ENCODE results near the gene ZFTA.

ZFTA gene

GRCh38 chr11:63745304-63746170 lies 23.0 kb downstream of the ZFTA start:
- DNase-seq, result no peak

- DNase-seq, result peak; percentile 40
Measured at GRCh38 chr11:63738720-63739360, 29.7 kb downstream of the ZFTA start.

DNA sequence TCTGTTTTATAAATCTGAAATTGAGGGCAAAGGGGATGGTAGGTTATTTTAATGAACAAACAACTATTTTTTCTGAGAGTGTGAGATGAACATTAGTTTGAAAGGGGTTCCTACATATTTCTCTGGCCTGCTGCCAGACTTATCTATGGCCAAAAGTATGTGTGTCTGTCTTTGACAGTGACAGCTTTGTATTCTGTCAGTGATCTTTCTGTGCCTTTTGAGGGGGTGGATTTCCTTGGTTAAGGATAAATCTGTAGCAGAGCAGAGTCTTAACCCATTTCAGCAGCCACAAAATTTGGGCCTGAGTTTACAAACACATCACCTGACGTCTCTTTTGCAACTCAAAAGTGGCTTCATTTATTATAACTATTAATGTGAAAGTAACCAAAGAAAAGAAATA lies 30.9 kb downstream of the ZFTA start:
- no peak for DNase-seq

- no peak for DNase-seq
Measured at GRCh38 chr11:63736864-63737263, 31.7 kb downstream of the ZFTA start.

- no peak for DNase-seq
Measured at GRCh38 chr11:63729326-63729725, 39.2 kb downstream of the ZFTA start.

DNA sequence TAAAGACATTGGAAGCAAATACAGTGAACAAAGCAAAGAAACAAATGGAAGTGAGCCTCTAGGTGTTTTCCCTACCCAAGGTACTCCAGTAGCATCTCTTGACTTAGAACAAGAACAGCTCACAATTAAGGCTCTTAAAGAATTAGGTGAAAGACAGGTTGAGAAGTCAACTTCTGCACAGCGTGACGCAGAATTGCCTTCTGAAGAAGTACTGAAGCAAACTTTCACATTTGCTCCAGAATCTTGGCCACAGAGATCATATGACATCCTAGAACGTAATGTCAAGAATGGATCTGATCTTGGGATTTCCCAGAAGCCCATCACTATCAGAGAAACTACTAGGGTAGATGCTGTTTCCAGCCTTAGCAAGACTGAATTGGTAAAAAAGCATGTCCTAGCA lies 48.0 kb downstream of the ZFTA start:
- no peak for DNase-seq

GRCh38 chr11:63719987-63720386 lies 48.6 kb downstream of the ZFTA start:
- DNase-seq, result no peak

DNA sequence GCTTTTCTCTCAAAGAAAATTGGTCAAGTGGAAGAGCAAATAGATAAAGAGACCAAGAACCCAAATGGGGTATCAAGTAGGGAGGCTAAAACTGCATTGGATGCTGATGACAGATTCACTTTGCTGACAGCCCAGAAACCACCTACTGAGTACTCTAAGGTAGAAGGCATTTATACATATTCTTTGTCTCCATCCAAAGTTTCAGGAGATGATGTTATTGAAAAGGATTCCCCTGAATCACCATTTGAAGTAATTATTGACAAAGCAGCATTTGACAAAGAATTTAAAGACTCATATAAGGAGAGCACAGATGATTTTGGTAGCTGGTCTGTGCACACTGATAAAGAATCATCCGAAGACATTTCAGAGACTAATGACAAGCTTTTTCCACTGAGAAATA lies 49.6 kb downstream of the ZFTA start:
- DNase-seq, result no peak

Measured in NCI-H2081 treated with DMSO at 0.1 percent for 48 hours (cell line).